ENCODE results near the gene KCTD16.

KCTD16 gene

DNA sequence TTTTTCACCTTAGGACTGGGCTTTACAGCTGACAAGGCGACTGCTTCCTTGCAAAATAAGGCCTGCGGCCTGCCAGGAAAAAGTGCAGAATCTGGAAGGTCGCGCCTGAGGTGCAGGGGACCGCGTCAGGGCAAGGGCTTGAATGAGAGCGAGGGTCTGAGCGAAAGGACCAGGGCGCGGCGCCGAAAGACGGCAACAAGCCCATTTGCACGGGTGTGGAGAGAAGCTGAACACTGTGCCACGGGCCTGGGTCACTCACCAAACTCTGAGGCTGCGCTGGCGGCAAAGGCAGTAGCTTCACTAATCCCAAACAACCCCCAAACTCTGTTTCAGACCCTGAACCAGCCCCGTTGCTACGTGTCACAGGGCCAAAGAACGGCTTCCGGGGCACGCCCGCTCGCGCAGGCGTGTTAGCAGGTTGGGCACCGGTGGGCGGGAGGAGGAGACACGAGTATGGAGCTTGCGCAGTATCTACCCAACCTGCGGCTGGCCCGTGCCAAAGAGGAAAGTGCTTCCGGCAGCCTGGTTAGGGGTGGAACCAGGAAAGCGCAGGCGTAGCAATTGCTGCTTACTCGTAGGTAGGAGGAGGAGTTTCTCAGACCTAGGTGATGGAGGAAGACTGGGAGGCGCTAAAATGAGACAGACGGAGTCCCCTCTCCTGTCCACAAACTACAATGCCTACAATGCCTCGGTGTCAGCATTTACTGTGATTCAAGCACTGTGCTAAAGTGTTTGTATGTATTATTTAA is at the start of gene KCTD16, which contains the start of gene YIPF5:
KCTD16 (plus strand) TSS at position 598 of the 749 bp plus-strand sequence.
YIPF5 (minus strand) TSS at position 384 of the 749 bp plus-strand sequence. CDS start 704 bp downstream, outside the sequence.
- peak; percentile 62 for DNase-seq (ENCODE audit: low spot score)

GRCh38 chr5:144121577-144121976 is 49.1 kb upstream of the KCTD16 start:
- DNase-seq (ENCODE audit: low spot score): no peak

DNA sequence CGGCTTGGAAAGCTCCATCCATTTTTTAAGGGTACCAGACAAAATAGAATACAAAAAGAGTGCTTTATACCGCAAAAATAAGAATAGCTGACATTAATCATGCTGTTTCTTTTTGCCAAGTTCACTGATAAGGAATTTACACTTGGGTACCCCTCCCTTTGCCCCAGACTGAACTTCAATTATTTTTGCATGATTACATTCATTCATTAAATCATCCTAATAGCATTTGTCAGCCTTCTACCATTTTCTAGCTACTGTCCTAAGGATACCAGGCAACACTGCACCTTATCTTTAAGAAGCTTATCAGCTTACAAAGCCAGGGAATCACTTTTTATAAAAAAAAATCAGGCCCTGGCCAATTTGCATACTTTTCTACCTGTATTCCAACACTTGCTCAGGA is 48.6 kb upstream of the KCTD16 start:
- DNase-seq (ENCODE audit: low spot score): no peak

GRCh38 chr5:144122641-144123040 is 48.0 kb upstream of the KCTD16 start:
- DNase-seq (ENCODE audit: low spot score): no peak

DNA sequence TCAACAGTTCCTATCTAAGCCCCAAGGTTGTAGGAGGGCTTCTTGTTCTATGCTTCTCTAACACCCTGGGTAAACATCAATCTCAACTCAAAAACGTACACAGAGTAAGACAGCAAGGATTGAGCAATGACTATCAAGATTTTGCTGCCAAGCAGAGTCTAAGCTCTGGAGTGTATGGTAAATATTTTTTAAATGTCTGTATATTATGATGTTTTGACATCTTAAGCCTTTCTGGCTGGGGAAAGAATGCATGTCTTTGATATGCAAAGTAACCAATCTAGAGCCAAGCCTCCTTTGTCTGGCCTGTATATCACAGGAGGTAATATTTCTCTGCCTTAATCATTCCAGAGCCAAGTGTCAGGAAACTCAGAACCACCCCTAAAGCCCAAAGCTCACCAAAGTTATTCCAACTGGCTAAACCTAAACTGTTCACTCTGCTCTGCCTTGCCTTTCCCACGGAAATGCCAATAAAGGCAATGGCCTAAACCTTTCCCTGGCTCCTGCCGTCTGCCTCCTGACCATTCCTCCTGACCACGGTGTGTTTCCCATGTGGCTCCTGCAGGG is 45.4 kb upstream of the KCTD16 start:
- DNase-seq (ENCODE audit: low spot score): no peak

- DNase-seq (ENCODE audit: low spot score): no peak
These were observed 44.0 kb upstream of the KCTD16 start for GRCh38 chr5:144126707-144127106.

GRCh38 chr5:144128844-144129243 is 41.8 kb upstream of the KCTD16 start:
- no peak for DNase-seq (ENCODE audit: low spot score)

- DNase-seq (ENCODE audit: low spot score): no peak
These were observed 40.4 kb upstream of the KCTD16 start for GRCh38 chr5:144130306-144130705.

GRCh38 chr5:144131261-144131660 is 39.4 kb upstream of the KCTD16 start:
- DNase-seq (ENCODE audit: low spot score): no peak

GRCh38 chr5:144133050-144133633 is 37.5 kb upstream of the KCTD16 start:
- no peak for DNase-seq (ENCODE audit: low spot score)

DNA sequence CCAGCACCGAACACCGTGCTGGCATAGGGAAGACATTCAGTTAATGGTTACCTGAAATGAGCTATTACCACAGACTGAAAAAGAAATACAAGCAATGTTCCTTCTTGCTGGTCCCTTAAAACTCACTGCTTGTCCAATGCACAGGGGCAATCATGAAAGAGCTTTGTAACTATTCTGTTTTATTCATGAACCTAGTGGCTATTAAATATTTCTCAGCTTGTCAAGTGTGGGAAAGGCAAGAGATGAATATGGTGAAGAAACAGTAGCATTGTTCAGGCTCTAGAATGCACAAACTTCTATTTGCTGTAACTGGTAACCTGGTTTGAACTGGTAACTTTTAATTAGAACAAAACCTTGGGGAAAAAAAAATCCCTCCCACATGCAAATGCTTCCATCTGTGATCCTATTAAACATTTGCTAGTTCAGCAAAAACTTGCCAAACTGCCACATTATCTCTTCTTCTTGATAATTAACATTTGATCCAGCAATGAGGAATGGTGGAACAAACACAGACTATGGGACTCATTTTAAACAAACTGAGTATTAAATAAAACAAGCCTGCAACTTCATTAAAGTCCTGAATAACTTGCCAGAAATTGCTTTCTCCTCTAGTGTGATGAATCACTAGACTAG is 36.4 kb upstream of the KCTD16 start:
- no peak for DNase-seq (ENCODE audit: low spot score)

GRCh38 chr5:144135113-144135762 is 35.4 kb upstream of the KCTD16 start:
- DNase-seq (ENCODE audit: low spot score): no peak

DNA sequence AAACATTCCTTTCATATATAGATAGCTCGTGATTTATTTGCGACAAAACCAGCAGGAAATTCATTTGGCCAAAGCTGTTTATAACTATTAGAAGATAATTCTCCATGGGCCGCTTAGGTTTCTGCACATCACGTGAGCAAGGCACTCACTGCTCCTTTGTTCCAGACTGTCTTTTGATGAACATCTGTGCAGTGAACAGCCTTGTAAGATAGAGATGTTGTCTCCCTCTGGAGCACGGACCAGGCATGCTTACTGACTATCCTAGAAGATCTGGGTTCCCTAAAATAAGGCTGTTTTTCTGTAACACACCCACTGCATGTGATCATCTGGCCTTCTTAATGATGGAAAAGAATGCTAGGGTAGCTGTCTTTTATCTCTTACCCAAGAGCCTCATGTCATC is 31.1 kb upstream of the KCTD16 start:
- DNase-seq (ENCODE audit: low spot score): no peak

DNA sequence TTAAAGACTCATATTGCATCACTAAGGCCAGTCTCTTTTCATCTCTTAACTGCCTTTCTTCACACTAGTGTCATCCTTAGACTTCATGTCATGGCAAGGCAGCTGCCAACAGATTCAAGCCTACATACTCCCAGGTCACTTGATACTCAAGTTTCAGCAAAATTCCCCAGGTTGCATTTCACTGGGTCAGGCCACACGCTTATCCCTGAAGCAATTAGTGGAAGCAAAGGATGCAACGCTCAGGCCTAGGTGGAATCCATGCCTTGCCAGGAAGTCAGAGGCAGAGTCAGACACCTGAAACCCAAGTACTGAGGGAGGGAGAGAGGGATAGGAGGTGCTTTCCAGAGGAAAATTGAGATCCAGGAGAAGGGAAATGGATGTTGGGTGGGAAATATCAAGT is 29.1 kb upstream of the KCTD16 start:
- DNase-seq (ENCODE audit: low spot score): no peak

DNA sequence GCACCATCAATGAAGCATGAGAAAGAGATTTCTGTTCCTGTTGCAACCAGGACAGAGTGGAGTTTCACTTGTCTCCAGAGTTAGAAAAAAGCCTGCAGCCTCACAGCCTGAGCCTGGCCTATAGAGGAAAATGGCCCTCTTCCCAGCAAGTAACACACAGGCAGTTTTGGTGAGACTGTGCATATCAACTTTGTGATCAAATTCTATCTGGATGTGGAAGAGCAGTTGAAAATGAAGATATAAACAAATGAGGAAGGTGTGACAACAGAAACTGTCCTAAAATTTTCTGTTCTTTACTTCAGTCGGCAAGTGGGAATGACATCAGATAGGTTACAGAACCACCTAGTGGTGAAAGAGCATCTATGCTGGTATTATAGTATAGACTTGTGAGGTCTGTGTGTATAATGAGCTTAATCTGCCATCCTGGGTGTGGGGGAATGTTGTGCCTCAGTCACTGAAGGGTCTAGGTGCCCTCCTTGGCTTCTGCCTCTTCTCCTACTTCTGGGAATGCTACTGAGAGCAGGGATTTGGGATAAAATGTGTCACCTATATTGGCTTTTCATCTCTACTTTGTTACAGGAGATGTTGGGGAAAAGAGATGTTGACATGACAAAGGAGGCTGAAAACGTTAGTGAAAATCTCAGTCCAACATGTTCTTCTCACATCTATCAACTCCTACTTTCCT is 28.4 kb upstream of the KCTD16 start:
- DNase-seq (ENCODE audit: low spot score): peak; percentile 3

DNA sequence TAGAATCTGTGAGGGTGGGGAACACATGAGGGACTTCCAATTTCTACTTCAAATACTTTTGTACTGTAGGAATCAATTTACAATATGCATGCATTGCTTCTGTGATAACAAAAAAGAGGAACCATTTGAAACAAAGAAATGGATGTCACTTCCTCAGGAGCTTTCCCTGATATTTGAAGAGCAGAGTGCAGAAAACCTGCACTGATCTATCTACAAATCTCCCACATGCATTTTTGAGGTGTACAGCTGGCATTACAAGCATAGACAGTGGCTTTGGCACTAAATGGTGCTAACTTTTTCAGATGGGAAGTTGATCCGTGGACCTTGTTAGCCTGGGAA is 27.9 kb upstream of the KCTD16 start:
- no peak for DNase-seq (ENCODE audit: low spot score)

- no peak for DNase-seq (ENCODE audit: low spot score)
These were observed 27.0 kb upstream of the KCTD16 start for GRCh38 chr5:144143625-144144024.

GRCh38 chr5:144144956-144145751 is 25.5 kb upstream of the KCTD16 start:
- DNase-seq (ENCODE audit: low spot score): no peak

DNA sequence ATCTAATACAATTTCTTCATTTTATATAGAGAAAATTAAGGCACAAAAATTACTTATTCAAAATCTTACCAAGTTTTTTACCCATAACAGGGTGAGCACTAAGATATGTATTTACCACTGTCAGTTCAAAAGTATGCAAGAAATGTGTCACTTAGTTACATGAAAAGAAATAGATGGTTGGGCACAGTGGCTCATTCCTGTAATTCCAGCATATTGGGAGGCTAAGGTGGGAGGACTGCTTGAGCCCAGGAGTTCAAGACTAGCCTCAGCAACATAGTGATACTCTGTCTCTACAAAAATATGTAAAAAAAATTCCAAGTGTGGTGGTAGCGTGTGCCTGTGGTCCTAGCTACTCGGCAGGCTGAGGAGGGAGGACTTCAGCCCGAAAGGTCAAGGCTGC is 19.6 kb upstream of the KCTD16 start:
- DNase-seq (ENCODE audit: low spot score): no peak

GRCh38 chr5:144156767-144157171 is 13.9 kb upstream of the KCTD16 start:
- no peak for DNase-seq (ENCODE audit: low spot score)

DNA sequence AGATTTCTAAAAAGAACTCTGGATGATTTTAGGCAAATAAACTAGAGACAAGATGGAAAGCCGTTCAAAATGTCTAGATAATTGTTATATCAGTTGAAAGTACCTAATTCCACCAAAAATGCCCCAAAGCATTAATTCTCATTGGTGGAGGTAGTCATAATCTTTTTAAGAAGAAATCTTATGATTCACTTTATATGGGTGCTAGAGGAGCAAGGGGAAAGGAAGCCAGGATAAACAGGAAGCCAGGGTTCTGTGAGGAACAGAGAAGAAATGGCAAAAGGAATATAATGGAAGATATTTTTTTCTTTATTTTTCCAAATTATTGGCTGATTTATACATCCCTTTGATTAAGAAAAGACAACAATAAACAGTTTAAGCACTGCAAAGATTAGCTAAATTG is 8.0 kb upstream of the KCTD16 start:
- no peak for DNase-seq (ENCODE audit: low spot score)

Measured in HuH-7.5 (cell line).